Panc1 (cell line): ENCODE results near the gene HUS1B. TPM values are rescaled to one million over a fixed set of nuclear protein-coding genes. Genes with fewer than 3 reads are reported as not detected.

Experiments used
- ATAC-seq: fragments of 200-7000 bp; cut with Tn5 transposase; 2 replicates; pipeline ENCODE4 v1.9.1; 2020; ENCODE audit warnings: mild to moderate bottlenecking, moderate library complexity
- BruUV-seq: library from RNA; stranded (reverse); fragments of 400-500 nt; replicated peaks from 2 replicates; lab custom pipeline; 2021; lab: Mats Ljungman, UMichigan
- CTCF ChIA-PET: fragments of 300-600 bp; sonication (Branson Sonifier 250); formaldehyde crosslinking; loops from one replicate; lab custom pipeline; 2022; ENCODE audit warnings: antibody characterized with exemption; lab: Charles Lee
- POLR2A ChIA-PET: fragments of 300-600 bp; sonication (Branson Sonifier 250); formaldehyde crosslinking; loops from one replicate; lab custom pipeline; 2022; ENCODE audit warnings: antibody characterized with exemption; lab: Charles Lee
- DNase-seq: peaks from one replicate; pipeline ENCODE4 v3.0.0-alpha.2; 2010; ENCODE audit warnings: low read depth, low spot score
- H3K27ac ChIP-seq: 2 replicates; pipeline ENCODE4 v1.5.1; 2011; ENCODE audit warnings: mild to moderate bottlenecking, low read length, inconsistent platforms
- H3K27me3 ChIP-seq: fragments of 200-500 bp; sonication (Bioruptor generic); 2 replicates; pipeline ENCODE4 v1.6.0; 2014; ENCODE audit warnings: low read length, inconsistent platforms; ENCODE audit not compliant: control insufficient read depth, insufficient read depth
- H3K36me3 ChIP-seq: fragments of 200-500 bp; sonication (Bioruptor generic); 2 replicates; pipeline ENCODE4 v1.5.1; 2014; ENCODE audit warnings: inconsistent platforms, mild to moderate bottlenecking, low read length, moderate library complexity; ENCODE audit not compliant: control insufficient read depth, insufficient read depth
- H3K4me1 ChIP-seq: 2 replicates; pipeline ENCODE4 v1.5.1; 2011; ENCODE audit warnings: inconsistent platforms, mild to moderate bottlenecking, low read length, moderate library complexity; ENCODE audit not compliant: control insufficient read depth, insufficient read depth
- H3K4me3 ChIP-seq, 2 experiments: 2 replicates each; pipeline ENCODE4 v1.5.1; 2011 to 2012; ENCODE audit warnings: low read depth in 2 of 2, low read length in 2 of 2, mild to moderate bottlenecking in 2 of 2, inconsistent platforms in 1 of 2, moderate library complexity in 1 of 2
- H3K9me3 ChIP-seq: fragments of 200-500 bp; sonication (Bioruptor generic); 2 replicates; pipeline ENCODE4 v1.5.1; 2014; ENCODE audit warnings: low read depth, mild to moderate bottlenecking, inconsistent platforms, low read length, moderate library complexity; ENCODE audit not compliant: control insufficient read depth, insufficient read depth
- CTCF ChIP-seq: fragments of 450-650 bp; IDR thresholded peaks from 2 replicates; pipeline ENCODE4 v1.5.1; 2017; ENCODE audit warnings: mild to moderate bottlenecking
- POLR2AphosphoS5 ChIP-seq: IDR thresholded peaks from 2 replicates; pipeline ENCODE4 v1.6.1; 2012; ENCODE audit warnings: mild to moderate bottlenecking, low read depth, low read length, moderate library complexity
- REST ChIP-seq, 2 experiments: IDR thresholded peaks; 2 replicates each; pipeline ENCODE4 v1.6.1; 2011 to 2012; ENCODE audit warnings: low read depth in 2 of 2, control low read depth in 1 of 2, low read length in 1 of 2, mild to moderate bottlenecking in 1 of 2, moderate library complexity in 1 of 2; ENCODE audit not compliant: insufficient read depth in 1 of 2
- SIN3A ChIP-seq: IDR thresholded peaks from 2 replicates; pipeline ENCODE4 v1.6.1; 2012; ENCODE audit warnings: low read depth, mild to moderate bottlenecking, low read length, moderate library complexity, borderline replicate concordance; ENCODE audit not compliant: insufficient read depth
- TCF7L2 ChIP-seq: IDR thresholded peaks from 2 replicates; pipeline ENCODE4 v1.6.1; 2011; ENCODE audit warnings: mild to moderate bottlenecking, low read depth, low read length, inconsistent platforms
- in situ Hi-C: cut with HindIII; loops from 2 replicates; pipeline ENCODE4 v1.10.0; 2016; ENCODE audit warnings: low sequenced_read_pairs, low pct_unique_long_range_greater_than_20kb
- intact Hi-C: fragments of 100-400 bp; cut with micrococcal nuclease; formaldehyde crosslinking; loops from one replicate; pipeline ENCODE4 v1.10.0; 2022; ENCODE audit not compliant: unreplicated experiment
- total RNA-seq: library from RNA; stranded (reverse); gene quantifications from one replicate; pipeline ENCODE4 v1.2.1, GENCODE V29; 2021; ENCODE audit not compliant: unreplicated experiment

HUS1B gene
- total RNA-seq, 1 experiment from 2014 or later, result 0.74 TPM

- DNase-seq (no peak), ATAC-seq (no peak)
- ChIA-PET POLR2A (no interaction called here), CTCF (no interaction called here)
- no peaks in the 10 kb centered on the region for H3K9me3 ChIP-seq
- no peak overlapping the region for H3K4me3 ChIP-seq
- H3K4me1 ChIP-seq, result no peaks in the 10 kb centered on the region; the same call in 1 of the 2 replicates
- no peak overlapping the region for H3K27ac ChIP-seq
- no peaks in the 10 kb centered on the region for H3K27me3 ChIP-seq
- BruUV-seq, result no TSS peak
- TF ChIP-seq SIN3A (no peak), TCF7L2 (no peak), CTCF (no peak), POLR2AphosphoS5 (no peak), REST (IDR thresholded peaks at IDR 0.05; ENCODE audit: insufficient read depth in 1 of 2, low read depth in 2 of 2, low read length in 1 of 2) (no peak)
- H3K36me3 ChIP-seq, result no peaks in the 10 kb centered on the region; the same call in 1 of the 2 replicates
- in situ Hi-C loops (no loop called here), intact Hi-C loops (loop anchor here (10.0 kb wide), 1 partner anchor 63 kb away; no protein-coding TSS in a partner anchor)
These were observed 35.0 kb downstream of the HUS1B start for GRCh38 chr6:621931-622330.

GRCh38 chr6:620950-621349 is 36.0 kb downstream of the HUS1B start:
- no peak for TF ChIP-seq TCF7L2
- no peak for TF ChIP-seq SIN3A
- no peak overlapping the region for H3K4me3 ChIP-seq
- ChIA-PET POLR2A (no interaction called here), CTCF (no interaction called here)
- DNase-seq (no peak), ATAC-seq (no peak)
- H3K4me1 ChIP-seq, result no peaks in the 10 kb centered on the region; the same call in 1 of the 2 replicates
- no peaks in the 10 kb centered on the region for H3K27me3 ChIP-seq
- in situ Hi-C loops (no loop called here), intact Hi-C loops (loop anchor here (10.0 kb wide), 1 partner anchor 64 kb away; no protein-coding TSS in a partner anchor)
- no peaks in the 10 kb centered on the region for H3K9me3 ChIP-seq
- BruUV-seq, result no TSS peak
- no peaks in the 10 kb centered on the region; the same call in 1 of the 2 replicates for H3K36me3 ChIP-seq
- H3K27ac ChIP-seq, result no peak overlapping the region

GRCh38 chr6:620166-620565 is 36.7 kb downstream of the HUS1B start:
- ATAC-seq, result no peak
- in situ Hi-C loops, result no loop called here
- H3K27me3 ChIP-seq, result no peaks in the 10 kb centered on the region
- no TSS peak for BruUV-seq
- TF ChIP-seq REST (IDR thresholded peaks at IDR 0.05; ENCODE audit: insufficient read depth in 1 of 2, low read depth in 2 of 2, low read length in 1 of 2) (no peak), CTCF (no peak), SIN3A (no peak), TCF7L2 (no peak), POLR2AphosphoS5 (no peak)
- H3K9me3 ChIP-seq, result no peaks in the 10 kb centered on the region
- intact Hi-C loops, result loop anchor here (10.0 kb wide), 1 partner anchor 65 kb away; no protein-coding TSS in a partner anchor
- ChIA-PET POLR2A (no interaction called here), CTCF (no interaction called here)
- H3K4me3 ChIP-seq, result no peak overlapping the region
- DNase-seq, result no peak
- H3K36me3 ChIP-seq, result no peaks in the 10 kb centered on the region; the same call in 1 of the 2 replicates
- no peaks in the 10 kb centered on the region; the same call in 1 of the 2 replicates for H3K4me1 ChIP-seq
- H3K27ac ChIP-seq, result no peak overlapping the region
